Measurements from ENCODE around the gene LIPH.
"Not testable (repeated sequence)": the region's sequence is repeated elsewhere in the genome, so short reads cannot be mapped to it uniquely, and the experiment has no call there.

LIPH gene

DNA sequence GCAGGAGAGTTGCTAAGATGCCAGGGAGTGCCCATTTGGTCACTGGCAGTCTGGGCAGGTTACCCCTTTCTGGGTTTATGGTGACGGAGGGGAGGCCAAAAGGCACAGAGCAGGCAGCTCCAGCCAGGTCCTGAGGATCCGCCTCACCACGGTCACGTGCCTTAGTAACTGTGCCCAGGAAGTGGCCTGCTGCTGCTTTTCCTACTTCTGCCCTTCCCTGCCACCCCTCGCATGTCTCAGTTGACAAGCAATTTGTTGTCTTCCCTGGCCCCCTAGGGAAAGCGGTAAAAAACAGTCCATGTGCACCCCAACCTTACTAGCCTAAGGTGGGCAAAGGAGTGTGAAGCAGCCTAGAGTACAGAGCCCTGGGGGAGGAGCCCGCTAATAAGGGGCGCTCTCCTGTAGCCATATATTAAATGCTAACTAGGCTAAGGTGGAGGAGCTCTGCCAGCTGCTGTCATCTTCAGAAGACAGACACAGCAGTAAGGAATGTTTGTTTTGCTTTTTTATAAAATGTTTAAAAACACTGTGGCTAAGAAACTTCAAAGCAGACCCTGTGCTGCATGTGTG is 9.1 kb upstream of the LIPH start:
- TF ChIP-seq, protein P1, sequence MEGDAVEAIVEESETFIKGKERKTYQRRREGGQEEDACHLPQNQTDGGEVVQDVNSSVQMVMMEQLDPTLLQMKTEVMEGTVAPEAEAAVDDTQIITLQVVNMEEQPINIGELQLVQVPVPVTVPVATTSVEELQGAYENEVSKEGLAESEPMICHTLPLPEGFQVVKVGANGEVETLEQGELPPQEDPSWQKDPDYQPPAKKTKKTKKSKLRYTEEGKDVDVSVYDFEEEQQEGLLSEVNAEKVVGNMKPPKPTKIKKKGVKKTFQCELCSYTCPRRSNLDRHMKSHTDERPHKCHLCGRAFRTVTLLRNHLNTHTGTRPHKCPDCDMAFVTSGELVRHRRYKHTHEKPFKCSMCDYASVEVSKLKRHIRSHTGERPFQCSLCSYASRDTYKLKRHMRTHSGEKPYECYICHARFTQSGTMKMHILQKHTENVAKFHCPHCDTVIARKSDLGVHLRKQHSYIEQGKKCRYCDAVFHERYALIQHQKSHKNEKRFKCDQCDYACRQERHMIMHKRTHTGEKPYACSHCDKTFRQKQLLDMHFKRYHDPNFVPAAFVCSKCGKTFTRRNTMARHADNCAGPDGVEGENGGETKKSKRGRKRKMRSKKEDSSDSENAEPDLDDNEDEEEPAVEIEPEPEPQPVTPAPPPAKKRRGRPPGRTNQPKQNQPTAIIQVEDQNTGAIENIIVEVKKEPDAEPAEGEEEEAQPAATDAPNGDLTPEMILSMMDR (IDR thresholded peaks at IDR 0.05; ENCODE audit: control insufficient read depth, extremely low read depth, insufficient read depth): no peak
- DNase-seq (ENCODE audit: low read depth): no peak
- H3K4me3 ChIP-seq (ENCODE audit: low read depth, low read length): no peak overlapping the region

DNA sequence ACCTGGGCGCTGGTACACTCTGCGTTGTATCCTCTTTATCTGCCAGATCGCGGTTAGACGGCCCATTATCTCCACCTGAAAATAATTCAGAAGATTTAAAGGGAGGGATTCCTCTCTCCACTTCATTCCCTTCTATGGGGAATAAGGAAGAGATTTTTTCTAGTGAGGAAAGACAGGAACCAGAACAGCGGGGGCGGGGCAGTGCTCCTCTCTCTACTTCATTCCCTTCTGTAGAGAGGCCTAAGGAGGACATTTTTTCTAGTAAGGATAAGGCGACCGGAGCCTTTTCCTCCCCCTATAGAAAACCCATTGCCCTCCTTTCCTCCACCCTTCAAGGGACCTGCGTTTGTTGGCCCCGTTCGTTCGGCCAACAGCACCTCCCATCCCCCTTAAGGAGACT is 8.3 kb upstream of the LIPH start:
- DNase-seq (ENCODE audit: low read depth): no peak
- TF ChIP-seq, protein P1 (IDR thresholded peaks at IDR 0.05; ENCODE audit: control insufficient read depth, extremely low read depth, insufficient read depth): no peak
- H3K4me3 ChIP-seq (ENCODE audit: low read depth, low read length): no peak overlapping the region

DNA sequence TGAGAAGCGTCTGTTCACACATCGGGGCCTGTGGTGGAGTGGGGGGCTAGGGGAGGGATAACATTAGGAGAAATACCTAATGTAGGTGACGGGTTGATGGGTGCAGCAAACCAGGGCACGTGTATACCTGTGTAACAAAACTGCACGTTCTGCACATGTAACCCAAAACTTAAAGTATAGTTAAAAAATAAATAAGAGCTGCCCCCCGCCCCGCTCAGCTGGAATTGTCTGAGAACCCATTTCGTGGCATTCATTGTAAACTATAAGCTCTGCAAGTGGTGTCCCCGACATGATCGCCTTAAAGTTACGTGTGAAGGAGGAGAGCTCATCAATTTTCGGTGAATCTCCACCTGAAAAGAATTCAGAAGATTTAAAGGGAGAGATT is 7.3 kb upstream of the LIPH start:
- DNase-seq (ENCODE audit: low read depth): no peak
- no peak overlapping the region for H3K4me3 ChIP-seq (ENCODE audit: low read depth, low read length)
- TF ChIP-seq, protein P1 (IDR thresholded peaks at IDR 0.05; ENCODE audit: control insufficient read depth, extremely low read depth, insufficient read depth): no peak

DNA sequence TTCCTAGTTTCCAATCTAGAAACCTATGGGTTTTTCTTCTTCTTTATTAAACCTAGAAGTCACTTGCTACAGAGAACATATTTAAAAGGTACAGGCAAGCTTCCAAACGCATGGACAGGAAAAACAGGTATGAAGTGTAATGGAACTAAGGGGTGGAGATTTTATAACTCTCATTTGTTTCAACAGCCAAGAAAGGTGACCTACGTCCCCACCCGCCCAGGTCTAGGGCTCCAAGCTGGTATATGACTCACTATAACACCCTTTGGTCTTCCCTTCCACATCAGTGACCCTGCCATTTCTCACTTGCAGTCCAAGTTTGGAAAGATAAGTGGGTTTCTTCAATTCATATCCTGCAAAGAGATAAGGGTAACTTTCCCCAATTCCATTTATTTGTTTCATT is 6.0 kb upstream of the LIPH start:
- TF ChIP-seq, protein P1 (IDR thresholded peaks at IDR 0.05; ENCODE audit: control insufficient read depth, extremely low read depth, insufficient read depth): no peak
- DNase-seq (ENCODE audit: low read depth): peak; percentile 97
- 0 out of 2 replicates have a peak overlapping the region, but pooled peaks have one; percentile 1 for H3K4me3 ChIP-seq (ENCODE audit: low read depth, low read length)

DNA sequence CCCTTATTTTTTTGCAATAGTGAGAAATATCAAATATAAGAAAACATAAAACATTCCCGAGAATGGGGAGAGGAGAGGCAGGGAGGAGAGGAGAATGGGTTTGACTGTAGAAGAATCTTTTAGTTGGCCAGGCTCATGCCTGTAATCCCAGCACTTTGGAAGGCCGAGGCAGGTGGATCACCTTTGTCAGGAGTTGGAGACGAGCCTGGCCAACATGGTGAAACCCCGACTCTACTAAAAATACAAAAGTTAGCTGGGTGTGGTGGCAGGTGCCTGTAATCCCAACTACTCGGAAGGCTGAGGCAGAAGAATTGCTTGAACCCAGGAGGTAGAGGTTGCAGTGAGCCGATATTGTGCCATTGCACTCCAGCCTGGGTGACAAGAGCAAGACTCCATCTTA is 4.3 kb upstream of the LIPH start:
- not testable (repeated sequence) for H3K4me3 ChIP-seq (ENCODE audit: low read depth, low read length); DNase-seq (ENCODE audit: low read depth)

DNA sequence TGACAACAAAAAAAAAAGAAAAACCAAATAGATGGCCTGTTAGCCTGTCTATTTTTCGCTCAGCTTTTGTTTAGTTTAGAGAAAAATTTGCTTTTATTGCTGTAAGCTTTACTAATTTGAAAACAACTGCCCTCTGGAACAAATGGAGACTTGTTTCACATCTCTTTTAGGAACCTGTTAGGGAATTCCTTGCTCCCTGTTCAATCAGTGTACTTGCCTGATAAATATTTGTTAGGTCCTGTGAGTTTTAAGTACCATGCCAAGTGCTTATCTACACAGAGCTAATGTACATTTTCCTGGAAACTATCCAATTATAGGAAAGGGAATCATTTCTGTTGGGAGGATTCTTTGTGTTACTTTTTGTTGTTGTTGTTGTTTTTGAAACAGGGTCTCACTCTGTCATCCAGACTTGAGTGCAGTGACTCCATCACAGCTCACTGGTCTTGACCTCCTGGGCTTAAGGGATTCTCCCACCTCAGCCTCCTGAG is 3.5 kb upstream of the LIPH start:
- no peak overlapping the region for H3K4me3 ChIP-seq (ENCODE audit: low read depth, low read length)
- TF ChIP-seq, protein P1 (IDR thresholded peaks at IDR 0.05; ENCODE audit: control insufficient read depth, extremely low read depth, insufficient read depth): no peak
- DNase-seq (ENCODE audit: low read depth): no peak

DNA sequence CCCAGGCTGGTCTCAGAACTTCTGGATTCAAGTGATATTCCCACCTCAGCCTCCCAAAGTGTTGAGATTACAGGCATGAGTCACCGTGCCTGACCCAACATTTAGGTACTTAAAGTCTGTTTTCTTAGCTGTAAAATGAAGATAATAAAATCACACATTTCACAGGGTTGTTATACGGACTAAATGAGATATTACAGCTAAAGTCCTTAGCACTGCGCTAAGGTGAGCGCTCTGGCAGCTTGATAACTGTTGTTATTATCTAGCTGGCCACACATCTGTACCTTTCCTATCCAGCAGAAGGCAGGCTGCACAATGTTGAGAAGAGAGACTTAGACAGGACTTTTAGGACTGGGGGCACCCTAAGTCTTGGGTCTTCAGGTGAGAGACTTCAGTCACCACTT is 2.7 kb upstream of the LIPH start:
- DNase-seq (ENCODE audit: low read depth): no peak
- TF ChIP-seq, protein P1 (IDR thresholded peaks at IDR 0.05; ENCODE audit: control insufficient read depth, extremely low read depth, insufficient read depth): no peak
- no peak overlapping the region for H3K4me3 ChIP-seq (ENCODE audit: low read depth, low read length)

Data from LNCaP clone FGC (cell line).